Measurements from ENCODE around the gene INTS14. TPM values are rescaled to one million over a fixed set of nuclear protein-coding genes. Genes with fewer than 3 reads are reported as not detected.

INTS14 gene
- total and polyA plus RNA-seq, 12 donors: 16.4 to 64.6 (median 34.4) TPM

DNA sequence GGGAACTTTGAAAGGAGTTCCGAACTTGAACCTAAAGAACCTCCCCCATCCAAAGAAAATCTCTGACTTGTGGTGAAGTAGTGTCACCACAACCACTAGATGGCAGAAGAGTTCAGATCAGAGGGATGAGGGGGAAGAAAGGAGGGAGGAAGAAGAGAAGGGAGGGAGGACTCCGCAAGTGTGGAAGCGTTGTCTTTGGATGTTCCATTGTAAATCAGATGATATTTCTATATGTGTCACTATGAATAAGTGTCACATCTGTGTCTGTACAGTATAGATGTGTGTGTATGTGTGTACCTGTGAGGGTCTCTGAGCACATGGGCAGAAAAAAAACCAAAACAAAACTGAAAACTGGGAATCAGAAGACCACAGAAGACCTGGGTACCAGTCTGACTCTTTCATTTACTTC, 27.8 kb upstream of the INTS14 start:
- H3K4me1 ChIP-seq (replicated peaks in 1 of 2): peaks cover 0 to 8% of the 10 kb centered on the region in 2 donors
- peak in 4 of 7 donors; percentile 36 to 59 (median 52) for DNase-seq
- H3K27ac ChIP-seq: no peak overlapping the region
- intact Hi-C loops (cut with DNase I): loop anchor here in 1 of 2 donors (5.0 kb wide), 1 partner anchor 219 kb away; no protein-coding TSS in a partner anchor
- H3K9me3 ChIP-seq (replicated peaks in 1 of 3): no peaks in the 10 kb centered on the region
- no peaks in the 10 kb centered on the region for H3K36me3 ChIP-seq (replicated peaks in 1 of 2)
- 1 to 4% (median 2%) methylated on average over 3 of the region's 3 CpGs for WGBS, 4 donors
- no peaks in the 10 kb centered on the region for H3K27me3 ChIP-seq
- peak overlapping the region in 1 of 4 donors; percentile 38 for H3K4me3 ChIP-seq
- TF ChIP-seq, protein P1, sequence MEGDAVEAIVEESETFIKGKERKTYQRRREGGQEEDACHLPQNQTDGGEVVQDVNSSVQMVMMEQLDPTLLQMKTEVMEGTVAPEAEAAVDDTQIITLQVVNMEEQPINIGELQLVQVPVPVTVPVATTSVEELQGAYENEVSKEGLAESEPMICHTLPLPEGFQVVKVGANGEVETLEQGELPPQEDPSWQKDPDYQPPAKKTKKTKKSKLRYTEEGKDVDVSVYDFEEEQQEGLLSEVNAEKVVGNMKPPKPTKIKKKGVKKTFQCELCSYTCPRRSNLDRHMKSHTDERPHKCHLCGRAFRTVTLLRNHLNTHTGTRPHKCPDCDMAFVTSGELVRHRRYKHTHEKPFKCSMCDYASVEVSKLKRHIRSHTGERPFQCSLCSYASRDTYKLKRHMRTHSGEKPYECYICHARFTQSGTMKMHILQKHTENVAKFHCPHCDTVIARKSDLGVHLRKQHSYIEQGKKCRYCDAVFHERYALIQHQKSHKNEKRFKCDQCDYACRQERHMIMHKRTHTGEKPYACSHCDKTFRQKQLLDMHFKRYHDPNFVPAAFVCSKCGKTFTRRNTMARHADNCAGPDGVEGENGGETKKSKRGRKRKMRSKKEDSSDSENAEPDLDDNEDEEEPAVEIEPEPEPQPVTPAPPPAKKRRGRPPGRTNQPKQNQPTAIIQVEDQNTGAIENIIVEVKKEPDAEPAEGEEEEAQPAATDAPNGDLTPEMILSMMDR (IDR thresholded peaks at IDR 0.05): peak; percentile 78 to 90 (median 82)
- TF ChIP-seq POLR2A (IDR thresholded peaks at IDR 0.05): no peak

DNA sequence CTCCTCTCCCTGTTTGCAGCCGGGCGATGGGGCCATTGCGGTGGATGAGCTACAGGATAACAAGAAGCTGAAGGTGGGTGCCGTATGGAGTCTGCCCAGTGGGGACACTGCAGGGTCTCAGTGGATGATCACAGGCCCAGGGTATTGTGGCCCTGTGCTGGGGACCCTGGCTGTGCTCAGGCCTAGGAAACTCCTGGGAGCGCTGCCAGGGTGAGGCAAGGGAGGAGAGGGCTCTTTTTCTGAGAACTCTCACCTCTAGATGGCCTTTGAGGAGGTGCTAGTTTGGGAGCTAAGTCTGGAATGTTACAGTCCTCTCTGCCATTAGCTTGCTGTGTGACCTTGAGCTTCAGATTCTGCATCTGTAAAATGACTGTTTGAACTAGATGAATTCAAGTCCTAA, 27.2 kb upstream of the INTS14 start:
- Histone ChIP-seq H3K4me1 (replicated peaks in 1 of 2) (peaks cover 0 to 8% of the 10 kb centered on the region in 2 donors), H3K27ac (no peak overlapping the region), H3K4me3 (no peak overlapping the region), H3K9me3 (replicated peaks in 1 of 3) (no peaks in the 10 kb centered on the region), H3K27me3 (no peaks in the 10 kb centered on the region), H3K36me3 (replicated peaks in 1 of 2) (no peaks in the 10 kb centered on the region)
- DNase-seq: peak in 1 of 7 donors; percentile 15
- intact Hi-C loops (cut with DNase I): loop anchor here in 1 of 2 donors (5.0 kb wide), 1 partner anchor 219 kb away; no protein-coding TSS in a partner anchor
- 78 to 89% (median 80%) methylated on average over 5 of the region's 5 CpGs for WGBS, 4 donors
- no peak for TF ChIP-seq POLR2A (IDR thresholded peaks at IDR 0.05)
- TF ChIP-seq, protein P1 (IDR thresholded peaks at IDR 0.05): no peak

DNA sequence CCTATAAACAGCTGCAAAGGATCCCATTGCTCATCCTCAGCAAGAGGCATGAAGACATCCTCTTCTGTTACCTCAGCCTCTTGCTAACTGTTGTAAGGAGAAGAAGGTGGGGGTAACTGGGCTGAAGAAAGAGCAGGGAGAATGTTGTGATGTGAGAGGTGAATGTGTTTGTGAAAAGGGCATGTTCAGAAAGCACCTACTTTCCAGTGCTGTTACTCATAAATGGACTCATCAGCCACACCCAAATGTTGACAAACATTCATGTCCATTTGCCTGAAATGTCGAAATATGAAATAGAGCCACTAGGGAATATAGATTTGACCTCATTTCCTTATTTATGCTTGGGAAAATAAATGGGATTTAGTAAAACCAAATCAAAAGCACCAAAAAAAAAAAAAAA, 23.4 kb upstream of the INTS14 start:
- H3K27ac ChIP-seq: no peak overlapping the region
- H3K4me3 ChIP-seq: no peak overlapping the region
- DNase-seq: no peak
- intact Hi-C loops (cut with DNase I): no loop called here
- 82 to 94% (median 91%) methylated on average over 1 of the region's 1 CpG for WGBS, 4 donors
- TF ChIP-seq, protein P1 (IDR thresholded peaks at IDR 0.05): no peak
- no peak for TF ChIP-seq POLR2A (IDR thresholded peaks at IDR 0.05)
- H3K4me1 ChIP-seq (replicated peaks in 1 of 2): peaks cover 0 to 12% of the 10 kb centered on the region in 2 donors
- H3K9me3 ChIP-seq (replicated peaks in 1 of 3): no peaks in the 10 kb centered on the region
- no peaks in the 10 kb centered on the region for H3K36me3 ChIP-seq (replicated peaks in 1 of 2)
- no peaks in the 10 kb centered on the region for H3K27me3 ChIP-seq

DNA sequence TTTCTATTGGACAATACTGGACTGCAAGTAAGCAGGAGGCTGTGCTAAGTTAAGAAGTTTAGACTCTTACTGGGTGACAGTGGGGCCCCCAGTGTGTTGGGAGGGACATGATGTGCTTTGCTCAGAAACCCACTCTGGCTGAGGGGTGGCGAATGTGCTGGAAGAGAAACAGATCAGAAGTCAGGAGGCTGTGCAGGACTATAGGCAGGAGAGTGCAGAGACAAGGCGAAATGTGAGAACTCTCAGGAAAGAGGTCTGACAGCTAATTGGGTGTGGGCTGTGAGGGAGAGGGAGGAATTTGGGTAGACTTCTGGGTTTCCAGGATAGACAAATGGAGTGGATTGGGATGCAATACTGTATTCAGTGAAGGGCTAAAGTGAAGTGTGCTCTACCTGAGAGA, 22.8 kb upstream of the INTS14 start:
- no peak overlapping the region for H3K27ac ChIP-seq
- WGBS, 4 donors: 83 to 97% (median 95%) methylated on average over 2 of the region's 2 CpGs
- H3K27me3 ChIP-seq: no peaks in the 10 kb centered on the region
- peaks cover 0 to 9% of the 10 kb centered on the region in 2 donors for H3K4me1 ChIP-seq (replicated peaks in 1 of 2)
- H3K9me3 ChIP-seq (replicated peaks in 1 of 3): no peaks in the 10 kb centered on the region
- H3K36me3 ChIP-seq (replicated peaks in 1 of 2): no peaks in the 10 kb centered on the region
- no peak for TF ChIP-seq POLR2A (IDR thresholded peaks at IDR 0.05)
- TF ChIP-seq, protein P1 (IDR thresholded peaks at IDR 0.05): no peak
- intact Hi-C loops (cut with DNase I): no loop called here
- H3K4me3 ChIP-seq: no peak overlapping the region
- no peak for DNase-seq
